Uterus (tissue), 2 donors: ENCODE measurements around the gene STAT2.

ENCODE experiments used
- POLR2A ChIP-seq, 2 donors: fragments of 450-650 bp; IDR thresholded peaks; one replicate each; pipeline ENCODE4 v1.6.1; 2016; ENCODE audit warnings: antibody characterized with exemption in 2 of 2, mild to moderate bottlenecking in 1 of 2, moderate library complexity in 1 of 2
- TF ChIP-seq, protein P1 (sequence below), 4 experiments: fragments of 200-600 bp in 2 of 4; fragments of 450-650 bp in 2 of 4; sonication (generic) in 2 of 4; IDR thresholded peaks; one replicate each; pipeline ENCODE4 v1.5.1; 2016 to 2019; ENCODE audit warnings: antibody characterized with exemption in 4 of 4, mild to moderate bottlenecking in 2 of 4, moderate library complexity in 1 of 4

DNA sequence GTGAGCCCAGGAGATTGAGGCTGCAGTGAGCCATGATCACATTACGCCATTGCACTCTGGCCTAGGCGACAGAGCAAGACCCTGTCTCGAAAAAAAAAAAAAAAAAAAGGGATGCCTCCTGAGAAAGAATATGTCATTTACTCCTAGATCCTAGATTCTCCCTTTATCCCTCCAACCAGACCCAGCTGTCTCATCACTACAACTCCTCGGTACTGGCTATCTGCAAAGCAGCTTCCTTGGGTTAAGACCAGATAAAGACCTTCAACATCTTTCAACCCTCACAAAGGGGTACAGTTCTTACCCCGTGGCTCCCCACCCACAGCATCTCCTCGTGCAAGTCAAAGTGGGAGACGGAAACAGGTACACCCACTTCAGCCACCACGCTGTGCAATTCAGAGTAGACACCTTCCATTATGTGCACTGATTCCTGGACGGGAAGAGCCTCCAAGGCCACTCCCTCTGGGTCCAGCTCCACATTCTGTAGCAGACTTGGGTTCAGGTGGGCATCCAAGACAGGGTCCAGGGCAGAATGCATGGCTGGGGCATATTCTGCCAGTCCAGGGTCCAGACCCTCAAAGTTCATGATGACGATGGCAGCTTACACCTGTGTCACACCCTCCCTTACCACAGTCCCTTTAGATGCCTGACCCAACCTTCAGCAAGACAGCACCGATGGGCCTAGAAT, 27.3 kb downstream of the STAT2 start:
- TF ChIP-seq, protein P1, sequence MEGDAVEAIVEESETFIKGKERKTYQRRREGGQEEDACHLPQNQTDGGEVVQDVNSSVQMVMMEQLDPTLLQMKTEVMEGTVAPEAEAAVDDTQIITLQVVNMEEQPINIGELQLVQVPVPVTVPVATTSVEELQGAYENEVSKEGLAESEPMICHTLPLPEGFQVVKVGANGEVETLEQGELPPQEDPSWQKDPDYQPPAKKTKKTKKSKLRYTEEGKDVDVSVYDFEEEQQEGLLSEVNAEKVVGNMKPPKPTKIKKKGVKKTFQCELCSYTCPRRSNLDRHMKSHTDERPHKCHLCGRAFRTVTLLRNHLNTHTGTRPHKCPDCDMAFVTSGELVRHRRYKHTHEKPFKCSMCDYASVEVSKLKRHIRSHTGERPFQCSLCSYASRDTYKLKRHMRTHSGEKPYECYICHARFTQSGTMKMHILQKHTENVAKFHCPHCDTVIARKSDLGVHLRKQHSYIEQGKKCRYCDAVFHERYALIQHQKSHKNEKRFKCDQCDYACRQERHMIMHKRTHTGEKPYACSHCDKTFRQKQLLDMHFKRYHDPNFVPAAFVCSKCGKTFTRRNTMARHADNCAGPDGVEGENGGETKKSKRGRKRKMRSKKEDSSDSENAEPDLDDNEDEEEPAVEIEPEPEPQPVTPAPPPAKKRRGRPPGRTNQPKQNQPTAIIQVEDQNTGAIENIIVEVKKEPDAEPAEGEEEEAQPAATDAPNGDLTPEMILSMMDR (IDR thresholded peaks at IDR 0.05), result no peak
- TF ChIP-seq POLR2A (IDR thresholded peaks at IDR 0.05), result no peak
